Pancreas (tissue), 10 donors: ENCODE measurements around the gene DBR1. TPM values are rescaled to one million over a fixed set of nuclear protein-coding genes. Genes with fewer than 3 reads are reported as not detected.
"Not testable (repeated sequence)": the region's sequence is repeated elsewhere in the genome, so short reads cannot be mapped to it uniquely, and the experiment has no call there.

Experiments
- ATAC-seq, 4 donors: fragments of 200-7000 bp; cut with Tn5 transposase; one replicate each; pipeline versions ENCODE4 v1.8.0 to v1.9.1; 2020; ENCODE audit warnings: mild to moderate bottlenecking in 4 of 4, moderate library complexity in 4 of 4
- DNase-seq, 6 donors: peaks; one replicate each; pipeline ENCODE4 v3.0.0-alpha.2; 2020
- FAIRE-seq: peaks from 2 replicates; lab custom pipeline; 2012; peaks lifted over from hg19 to GRCh38; lab: Jason Lieb, UNC
- H3K27ac ChIP-seq, 4 donors: fragments of 200-600 bp; sonication (generic); 1 replicate in 3 of 4; 2 replicates in 1 of 4; pipeline versions ENCODE4 v1.5.0 to v1.8.0; 2020
- H3K27me3 ChIP-seq, 4 donors: fragments of 200-600 bp; one replicate each; pipeline ENCODE4 v1.8.0; 2021
- H3K36me3 ChIP-seq, 3 donors: fragments of 200-600 bp; sonication (generic) in 1 of 3; one replicate each; pipeline versions ENCODE4 v1.5.0 to v1.8.0; 2020 to 2021
- H3K4me1 ChIP-seq, 3 donors: fragments of 200-600 bp; one replicate each; pipeline ENCODE4 v1.8.0; 2021
- H3K4me3 ChIP-seq, 4 donors: fragments of 200-600 bp; sonication (generic) in 2 of 4; one replicate each; pipeline versions ENCODE4 v1.5.0 to v1.8.0; 2020 to 2021
- H3K9me3 ChIP-seq, 4 donors: fragments of 200-600 bp; one replicate each; pipeline ENCODE4 v1.8.0; 2021
- WGBS, 2 donors: extraction: QIAGEN DNeasy Blood & Tissue Kit; methylation state at CpG; one replicate each; pipeline ENCODE4 v1.1.7; 2013; 5-methylcytosine and 5-hydroxymethylcytosine counted together
- intact Hi-C, 3 donors: fragments of 100-400 bp; cut with DNase I; formaldehyde crosslinking; loops; one replicate each; pipeline versions ENCODE4 v1.11.1 to v1.14.2; 2022
- polyA plus RNA-seq, 2 donors: library from polyadenylated mRNA; stranded (reverse); fragments of 200-250 nt; gene quantifications; one replicate each; pipeline ENCODE4 v1.2.3, GENCODE V29; 2013
- total RNA-seq, 6 donors: library from RNA; stranded (reverse); fragmentation: NEBNext Ultra II Directional in 4 of 6; extraction: Animal tissue kit (Norgen Biotek cat#: 25700) in 4 of 6; gene quantifications; one replicate each; pipeline versions ENCODE4 v1.2.1 to v1.2.4, GENCODE V29; 2021 to 2023
- TF ChIP-seq, protein P1 (sequence below), 4 donors: fragments of 200-600 bp; sonication (generic) in 3 of 4; IDR thresholded peaks; one replicate each; pipeline versions ENCODE4 v1.5.0 to v1.8.0; 2021; ENCODE audit warnings: antibody characterized with exemption in 4 of 4
- donor health status: healthy with polysubstance abuse.
- donor health status: DM: no; HTN: no; CAD: no; lungs with moderate emphysema.
- donor health status: DM: no; HTN: no; CAD: no.
- donor health status: control.
- donor health status: control.
- donor health status: Bipolar disorder and iron deficiency.
- donor health status: DM: yes; HTN: yes; CAD: no.
- donor health status: DM: no; HTN: no; CAD: no.
- donor health status: DM: no; HTN: no; CAD: no.
- donor health status: DM: yes; HTN: yes; CAD: no.

The DBR1 gene
- total and polyA plus RNA-seq, 8 donors, result 3.5 to 12.2 (median 6.3) TPM

DNA sequence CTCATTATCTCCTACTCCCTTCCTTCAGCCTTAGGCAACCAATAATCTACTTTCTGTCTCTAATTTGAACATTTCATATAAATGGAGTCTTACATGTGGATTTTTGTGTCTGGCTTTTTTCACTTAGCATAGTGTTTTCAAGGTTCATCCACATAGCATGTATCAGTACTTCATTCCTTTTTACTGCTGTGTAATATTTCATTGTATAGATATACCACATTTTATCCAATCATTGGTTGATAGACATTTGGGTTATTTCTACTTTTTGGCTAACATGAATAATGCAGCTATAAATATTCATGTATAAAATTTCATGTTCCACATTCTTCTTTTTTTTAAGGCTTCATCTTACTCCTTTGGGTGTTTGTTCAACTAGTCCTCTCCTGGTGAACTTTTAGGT lies 20.2 kb downstream of the DBR1 start:
- intact Hi-C loops, result no loop called here
- ATAC-seq, result no peak

DNA sequence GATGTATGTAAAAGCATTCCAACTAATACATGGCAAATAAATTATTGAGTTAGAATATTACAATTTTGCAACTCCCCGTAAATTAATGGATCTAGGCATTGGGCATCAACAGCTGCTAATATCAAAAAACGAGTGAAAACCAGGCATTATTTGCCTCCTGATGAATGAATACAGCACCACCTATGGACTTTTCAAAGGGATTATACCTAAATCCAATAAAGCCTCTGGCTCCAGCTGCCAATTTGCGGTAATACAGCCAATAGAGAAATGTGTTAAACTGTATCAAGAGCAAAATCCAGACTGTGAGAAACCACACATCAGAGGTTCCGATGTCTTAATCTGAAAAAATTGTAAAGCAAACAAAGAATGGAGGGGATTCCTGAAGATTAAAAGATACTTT lies 26.2 kb downstream of the DBR1 start:
- ATAC-seq (no peak), FAIRE-seq (no peak), DNase-seq (no peak)
- WGBS, 2 donors, result 51 to 52% methylated on average over 4 of the region's 4 CpGs
- no peak overlapping the region for H3K4me3 ChIP-seq
- no peaks in the 10 kb centered on the region for H3K36me3 ChIP-seq
- H3K4me1 ChIP-seq, result peaks cover 0 to 7% (median 0%) of the 10 kb centered on the region in 3 donors
- no peaks in the 10 kb centered on the region for H3K27me3 ChIP-seq
- TF ChIP-seq, protein P1, sequence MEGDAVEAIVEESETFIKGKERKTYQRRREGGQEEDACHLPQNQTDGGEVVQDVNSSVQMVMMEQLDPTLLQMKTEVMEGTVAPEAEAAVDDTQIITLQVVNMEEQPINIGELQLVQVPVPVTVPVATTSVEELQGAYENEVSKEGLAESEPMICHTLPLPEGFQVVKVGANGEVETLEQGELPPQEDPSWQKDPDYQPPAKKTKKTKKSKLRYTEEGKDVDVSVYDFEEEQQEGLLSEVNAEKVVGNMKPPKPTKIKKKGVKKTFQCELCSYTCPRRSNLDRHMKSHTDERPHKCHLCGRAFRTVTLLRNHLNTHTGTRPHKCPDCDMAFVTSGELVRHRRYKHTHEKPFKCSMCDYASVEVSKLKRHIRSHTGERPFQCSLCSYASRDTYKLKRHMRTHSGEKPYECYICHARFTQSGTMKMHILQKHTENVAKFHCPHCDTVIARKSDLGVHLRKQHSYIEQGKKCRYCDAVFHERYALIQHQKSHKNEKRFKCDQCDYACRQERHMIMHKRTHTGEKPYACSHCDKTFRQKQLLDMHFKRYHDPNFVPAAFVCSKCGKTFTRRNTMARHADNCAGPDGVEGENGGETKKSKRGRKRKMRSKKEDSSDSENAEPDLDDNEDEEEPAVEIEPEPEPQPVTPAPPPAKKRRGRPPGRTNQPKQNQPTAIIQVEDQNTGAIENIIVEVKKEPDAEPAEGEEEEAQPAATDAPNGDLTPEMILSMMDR (IDR thresholded peaks at IDR 0.05), result no peak
- no peaks in the 10 kb centered on the region for H3K9me3 ChIP-seq
- no peak overlapping the region for H3K27ac ChIP-seq
- intact Hi-C loops, result no loop called here

More for the DNA sequence above, 20.2 kb downstream of the DBR1 start:
- H3K36me3 ChIP-seq, result no peaks in the 10 kb centered on the region
- no peaks in the 10 kb centered on the region for H3K9me3 ChIP-seq
- no peak for FAIRE-seq
- H3K27me3 ChIP-seq, result no peaks in the 10 kb centered on the region
- no peak for DNase-seq
- no peak overlapping the region for H3K27ac ChIP-seq
- TF ChIP-seq, protein P1 (IDR thresholded peaks at IDR 0.05), result no peak
- H3K4me3 ChIP-seq, result no peak overlapping the region
- no peaks in the 10 kb centered on the region for H3K4me1 ChIP-seq

DNA sequence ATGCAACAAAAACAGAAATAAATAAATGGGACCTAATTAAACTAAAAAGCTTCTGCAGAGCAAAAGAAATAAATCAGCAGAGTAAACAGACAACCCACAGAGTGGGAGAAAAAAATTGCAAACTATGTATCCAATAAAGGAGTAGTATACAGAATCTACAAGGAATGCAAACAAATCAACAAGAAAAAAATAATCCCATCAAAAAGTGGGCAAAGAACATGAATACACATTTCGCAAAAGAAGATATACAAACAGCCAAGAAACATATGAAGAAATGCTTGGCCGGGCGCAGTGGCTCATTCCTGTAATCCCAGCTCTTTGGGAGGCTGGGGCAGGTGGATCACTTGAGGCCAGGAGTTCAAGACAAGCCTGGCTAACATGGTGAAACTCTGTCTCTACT lies 32.5 kb downstream of the DBR1 start:
- ATAC-seq, H3K4me1 ChIP-seq, FAIRE-seq, DNase-seq, H3K4me3 ChIP-seq, H3K27ac ChIP-seq, intact Hi-C loops, H3K36me3 ChIP-seq, H3K27me3 ChIP-seq, H3K9me3 ChIP-seq: not testable (repeated sequence)
- WGBS, 2 donors, result 94 to 95% methylated on average over 3 of the region's 3 CpGs

DNA sequence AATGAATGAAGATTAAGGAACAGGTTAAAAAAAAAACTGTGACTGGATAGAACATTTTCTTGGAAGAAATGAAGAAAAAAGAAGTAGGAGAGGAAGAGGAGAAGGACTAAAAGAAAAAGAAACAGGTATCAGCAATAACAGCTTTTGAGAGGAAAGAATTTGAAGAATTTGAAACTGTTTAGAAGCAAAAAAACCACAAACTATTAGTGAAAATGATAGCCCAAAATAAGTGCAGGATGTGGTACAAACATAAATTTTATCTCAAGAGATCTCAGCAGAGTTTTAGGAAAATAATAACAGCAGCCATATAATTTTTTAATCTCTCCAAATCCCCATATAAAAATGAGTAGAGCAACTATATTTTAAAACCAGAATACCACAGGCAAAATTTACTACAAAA lies 33.8 kb downstream of the DBR1 start:
- Histone ChIP-seq H3K27me3 (no peaks in the 10 kb centered on the region), H3K36me3 (no peaks in the 10 kb centered on the region), H3K27ac (no peak overlapping the region), H3K4me1 (peaks cover 0 to 7% (median 4%) of the 10 kb centered on the region in 3 donors), H3K4me3 (no peak overlapping the region), H3K9me3 (no peaks in the 10 kb centered on the region)
- intact Hi-C loops, result no loop called here
- ATAC-seq (no peak), DNase-seq (no peak), FAIRE-seq (no peak)
- TF ChIP-seq, protein P1 (IDR thresholded peaks at IDR 0.05), result no peak

DNA sequence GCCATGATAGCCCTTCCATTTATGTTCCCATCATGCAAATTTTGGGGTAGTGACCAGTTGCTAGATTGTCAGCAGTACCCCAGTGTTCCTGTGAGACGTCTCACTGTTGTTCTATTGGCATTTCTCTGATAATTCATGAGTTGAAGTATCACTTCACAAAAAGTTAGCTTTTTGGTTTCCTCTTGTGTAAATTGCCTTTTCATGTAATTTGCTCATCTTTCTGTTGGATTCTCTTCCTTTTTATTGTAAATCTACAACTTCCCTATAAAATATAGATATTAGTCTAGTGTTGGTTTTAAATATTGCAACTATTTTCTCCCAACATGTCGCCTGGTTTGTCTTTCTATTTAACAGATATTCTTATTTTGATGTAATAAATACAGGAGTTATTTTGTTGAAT lies 35.0 kb downstream of the DBR1 start:
- Histone ChIP-seq H3K27me3 (no peaks in the 10 kb centered on the region), H3K9me3 (no peaks in the 10 kb centered on the region), H3K27ac (no peak overlapping the region), H3K4me1 (peaks cover 1 to 15% (median 11%) of the 10 kb centered on the region in 3 donors), H3K36me3 (no peaks in the 10 kb centered on the region), H3K4me3 (no peak overlapping the region)
- no peak for DNase-seq
- 44% methylated on average over 2 of the region's 2 CpGs for WGBS, 2 donors
- intact Hi-C loops, result no loop called here
- TF ChIP-seq, protein P1 (IDR thresholded peaks at IDR 0.05), result no peak
- no peak for ATAC-seq
- no peak for FAIRE-seq
